ENCODE results near the gene LDHB.
"Not testable (repeated sequence)": the region's sequence is repeated elsewhere in the genome, so short reads cannot be mapped to it uniquely, and the experiment has no call there.

The LDHB gene

DNA sequence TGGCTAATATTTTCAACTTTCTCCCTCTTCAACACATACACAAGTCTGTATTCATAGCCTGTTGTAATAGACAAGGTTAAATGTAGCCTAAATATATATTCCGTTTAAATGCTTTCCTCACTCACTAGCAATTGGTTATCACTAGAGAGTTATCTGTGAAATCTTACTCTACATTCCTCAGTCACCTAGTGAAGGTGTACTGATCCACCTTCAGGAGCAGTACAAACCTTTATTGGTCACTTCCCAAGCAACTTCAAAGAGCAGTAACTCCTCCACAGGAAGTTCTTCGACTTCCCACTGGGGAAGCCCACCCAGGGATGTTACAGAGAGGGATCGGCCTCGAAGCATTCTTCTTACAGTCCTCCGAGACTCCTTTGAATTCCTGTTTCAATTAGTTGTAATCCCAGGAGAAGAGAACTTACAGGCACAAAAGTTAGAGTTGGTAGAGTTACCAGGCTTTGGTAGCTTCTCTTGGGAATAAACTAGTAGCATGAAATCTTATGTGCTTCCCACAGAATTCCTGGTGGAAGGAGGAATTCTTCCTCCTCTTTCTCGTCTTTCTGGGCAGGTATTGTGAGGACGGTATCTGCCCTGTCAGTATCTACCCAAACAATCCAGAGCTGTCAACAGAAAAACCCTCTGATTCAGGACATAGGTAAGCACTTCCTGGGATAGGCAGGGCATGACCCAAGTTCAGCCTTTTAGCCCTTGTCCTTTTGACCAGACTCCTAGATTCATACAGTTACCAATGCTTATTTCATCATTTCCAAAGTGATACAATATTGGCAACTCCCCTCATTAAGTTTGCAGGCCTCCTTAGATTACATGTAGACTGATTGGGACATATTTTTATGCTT, 53.2 kb downstream of the LDHB start, which contains the start of gene GYS2:
TSS of gene GYS2 (minus strand) at position 603 of the 857 bp plus-strand sequence. CDS start at position 348, 255 bp downstream.
- DNase-seq: no peak

DNA sequence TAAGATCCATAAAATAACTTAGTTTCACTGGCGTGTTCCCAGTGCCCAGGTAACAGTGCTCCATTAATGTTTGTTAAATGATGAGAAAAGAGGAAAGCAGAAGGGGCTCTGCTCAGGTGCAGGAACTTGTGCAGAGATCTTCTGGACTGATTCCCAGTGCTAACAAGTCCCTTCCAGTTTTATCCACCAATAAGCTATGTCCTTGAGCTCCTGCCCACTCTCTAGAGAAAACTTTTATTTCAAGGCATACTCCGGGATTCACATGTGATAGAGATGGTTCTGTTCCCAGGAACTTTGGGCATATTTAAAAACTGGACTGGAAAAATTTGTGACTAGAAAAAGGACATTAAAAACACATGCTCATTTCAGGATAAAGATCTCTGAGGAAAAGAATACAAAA, 54.9 kb downstream of the LDHB start:
- no peak for DNase-seq

DNA sequence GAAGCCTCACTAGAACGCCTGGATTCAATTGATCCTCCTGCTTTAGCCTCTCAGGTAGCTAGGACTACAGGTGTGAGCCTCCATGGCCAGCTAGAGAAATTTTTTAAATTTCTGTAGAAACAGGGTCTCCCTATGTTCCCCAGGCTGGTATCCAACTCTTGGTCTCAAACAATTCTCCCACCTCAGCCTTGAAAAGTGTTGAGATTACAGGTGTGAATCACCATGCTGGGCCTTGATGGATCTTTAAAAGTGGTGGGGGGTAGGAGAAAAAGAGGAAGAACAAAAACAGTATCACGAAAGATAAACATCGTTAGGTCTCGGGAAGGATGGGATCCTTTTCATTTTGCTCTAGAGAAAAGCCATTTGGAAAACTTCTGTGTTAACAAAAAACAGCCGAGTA, 57.4 kb downstream of the LDHB start:
- no peak for DNase-seq

DNA sequence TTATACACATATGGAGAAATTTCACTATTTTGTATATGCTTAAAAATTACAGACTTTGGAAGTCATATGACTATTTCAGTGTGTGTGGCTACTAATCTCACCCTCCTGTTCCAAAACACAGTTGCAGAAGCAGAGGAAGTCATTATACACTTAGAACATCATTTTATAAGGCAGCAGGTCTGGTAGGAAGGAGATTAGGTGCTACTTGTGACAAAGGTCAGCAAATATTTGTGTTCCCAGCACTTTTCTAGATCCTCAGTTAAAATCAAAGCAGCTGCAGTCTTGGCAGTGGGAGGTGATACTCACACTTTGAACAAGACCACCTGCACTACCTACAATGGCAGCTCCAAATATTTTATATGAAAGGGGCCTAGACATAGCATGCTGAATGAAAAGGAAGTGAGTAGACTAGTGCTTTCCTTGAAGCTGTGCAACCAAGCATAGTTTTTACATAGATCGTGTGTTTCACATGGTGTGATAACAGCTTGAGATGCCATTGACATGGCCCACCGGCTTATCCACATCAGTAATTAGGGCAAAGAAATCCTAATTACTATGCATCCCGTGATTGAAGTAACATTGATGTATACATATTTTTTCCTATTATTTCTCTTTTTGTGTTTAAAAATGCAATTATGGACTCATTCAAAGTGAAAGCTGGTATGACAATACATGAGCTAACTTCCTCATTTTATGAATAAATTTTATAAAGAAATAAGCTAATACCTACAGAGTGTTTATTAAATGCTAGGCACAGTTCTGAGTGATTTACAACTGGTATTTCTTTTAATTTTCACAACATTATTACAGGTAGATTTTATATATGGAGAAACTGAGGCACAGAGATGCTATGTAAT, 58.3 kb downstream of the LDHB start:
- no peak for DNase-seq

DNA sequence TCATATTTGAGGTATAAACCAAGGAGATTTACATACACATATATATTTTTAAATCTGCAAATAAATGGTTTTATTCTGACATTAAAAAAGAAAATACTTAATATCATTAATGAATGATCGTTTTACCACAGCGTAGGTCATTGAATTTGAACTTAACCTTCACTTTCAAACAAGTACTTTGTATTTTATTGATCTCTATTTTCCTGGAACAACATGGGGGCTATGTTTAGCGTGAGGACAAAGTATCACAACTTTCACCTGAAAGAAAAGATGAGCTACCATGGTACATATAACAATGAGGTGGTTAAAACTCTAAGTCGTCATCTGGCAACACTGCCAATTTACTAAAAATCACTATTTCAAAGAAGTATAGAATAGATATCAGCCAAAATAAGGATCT, 59.0 kb downstream of the LDHB start:
- no peak for DNase-seq

DNA sequence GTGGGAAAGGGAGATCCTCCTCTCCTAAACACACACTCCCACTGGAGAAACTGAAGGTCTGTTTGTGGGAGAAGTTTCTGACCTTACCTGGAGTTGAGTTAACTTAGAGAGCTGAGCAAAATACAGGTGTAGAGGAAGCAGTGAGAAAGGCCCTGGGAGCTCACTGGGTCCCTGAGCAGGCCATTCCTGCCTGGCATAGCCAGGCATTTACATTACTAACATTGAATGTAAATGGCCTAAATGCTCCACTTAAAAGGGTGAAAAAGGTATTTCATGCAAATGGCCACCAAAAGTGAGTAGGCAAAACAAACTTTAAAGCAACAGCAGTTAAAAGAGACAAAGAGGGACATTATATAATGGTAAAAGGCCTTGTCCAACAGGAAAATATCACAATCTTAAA, 62.3 kb downstream of the LDHB start:
- DNase-seq: not testable (repeated sequence)

DNA sequence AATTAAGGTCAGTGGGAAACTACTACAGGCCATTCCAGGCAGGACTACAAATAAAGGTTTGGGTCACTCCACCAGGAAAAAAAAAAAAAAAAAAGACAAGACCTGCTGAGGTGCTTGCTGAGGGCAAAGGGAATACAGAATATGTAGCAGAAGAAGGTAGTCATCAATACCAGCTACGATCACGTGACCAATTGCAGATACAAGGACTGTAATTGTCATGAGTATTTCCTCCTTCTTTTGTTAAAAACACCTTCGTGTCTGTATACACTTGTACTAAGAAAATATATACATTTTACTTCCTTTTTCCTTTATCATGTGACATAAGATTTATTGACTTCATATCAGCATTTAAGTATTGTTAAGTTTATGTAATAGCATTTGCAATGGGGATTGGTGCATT, 72.2 kb downstream of the LDHB start:
- no peak for DNase-seq

All from fibroblast of skin of right biceps (primary cell).